A673 (cell line): ENCODE data around the gene UBXN11.

ENCODE experiments used
- CTCF ChIP-seq: fragments of 300-800, 200-600 bp; sonication (generic); conservative IDR thresholded peaks from 2 replicates; pipeline ENCODE4 v1.5.1; 2017; ENCODE audit warnings: low read depth, mild to moderate bottlenecking, antibody characterized with exemption, low read length, moderate library complexity, mixed read lengths
- EZH2 ChIP-seq: fragments of 200-600 bp; sonication (generic); IDR thresholded peaks from 2 replicates; pipeline ENCODE4 v1.6.1; 2017; ENCODE audit warnings: borderline replicate concordance, low read depth, mild to moderate bottlenecking, mixed read lengths, antibody characterized with exemption, low read length; ENCODE audit not compliant: poor library complexity, severe bottlenecking

GRCh38 chr1:26268290-26269197 is 37.9 kb downstream of the UBXN11 start:
- TF ChIP-seq CTCF (no peak), EZH2 (no peak)
